SU-DHL-6 (cell line): Measurements from ENCODE around the gene COL23A1.
"Not testable (repeated sequence)": the region's sequence is repeated elsewhere in the genome, so short reads cannot be mapped to it uniquely, and the experiment has no call there.

Experiments used
- H2AFZ ChIP-seq: fragments of 200-600 bp; sonication (generic); 2 replicates; pipeline ENCODE4 v1.6.1; 2014; ENCODE audit warnings: low read depth, mild to moderate bottlenecking, moderate library complexity, mixed read lengths, antibody characterized with exemption, low read length; ENCODE audit not compliant: severe bottlenecking
- H3F3A ChIP-seq: fragments of 200-600 bp; shearing (Covaris generic); 2 replicates; pipeline ENCODE4 v1.6.0; 2016; ENCODE audit warnings: antibody characterized with exemption, mild to moderate bottlenecking; ENCODE audit not compliant: insufficient read depth
- H3K27ac ChIP-seq: fragments of 200-600 bp; sonication (generic); 2 replicates; pipeline ENCODE4 v1.5.1; 2016; ENCODE audit warnings: low read depth, mild to moderate bottlenecking, low read length, moderate library complexity, mixed read lengths
- H3K27me3 ChIP-seq: fragments of 200-600 bp; sonication (generic), shearing (Covaris generic); 2 replicates; pipeline ENCODE4 v1.6.0; 2014; ENCODE audit warnings: mild to moderate bottlenecking, low read length
- H3K36me3 ChIP-seq: fragments of 200-600 bp; sonication (generic); 2 replicates; pipeline ENCODE4 v1.6.1; 2014; ENCODE audit warnings: mild to moderate bottlenecking, low read length, mixed read lengths
- H3K4me2 ChIP-seq: fragments of 300-600, 200-600 bp; shearing (Covaris generic), sonication (generic); 2 replicates; pipeline ENCODE4 v1.6.0; 2014; ENCODE audit warnings: low read length, low read depth, mild to moderate bottlenecking; ENCODE audit not compliant: poor library complexity, severe bottlenecking
- H3K4me3 ChIP-seq: fragments of 200-600 bp; sonication (generic); 2 replicates; pipeline ENCODE4 v1.5.1; 2014; ENCODE audit warnings: antibody characterized with exemption, low read length, mild to moderate bottlenecking, mixed read lengths; ENCODE audit not compliant: insufficient read depth, poor library complexity, severe bottlenecking
- H3K79me2 ChIP-seq: fragments of 200-600 bp; sonication (generic); 2 replicates; pipeline ENCODE4 v1.6.1; 2014; ENCODE audit warnings: mild to moderate bottlenecking, low read length, moderate library complexity; ENCODE audit not compliant: insufficient read depth
- H3K9ac ChIP-seq: fragments of 200-600 bp; sonication (generic); 2 replicates; pipeline ENCODE4 v1.7.0; 2014; ENCODE audit warnings: mild to moderate bottlenecking, low read length
- H3K9me2 ChIP-seq: fragments of 200-600 bp; sonication (generic); replicated peaks from 2 replicates; pipeline ENCODE4 v1.6.1; 2014; ENCODE audit warnings: low read length; ENCODE audit not compliant: insufficient read depth
- H3K9me3 ChIP-seq: fragments of 200-600 bp; sonication (generic); 2 replicates; pipeline ENCODE4 v1.6.1; 2014; ENCODE audit warnings: low read length, mixed read lengths; ENCODE audit not compliant: insufficient read depth
- H4K20me1 ChIP-seq: fragments of 200-600 bp; sonication (generic); 2 replicates; pipeline ENCODE4 v1.6.1; 2014; ENCODE audit warnings: low read depth, mild to moderate bottlenecking, antibody characterized with exemption, low read length, moderate library complexity, mixed read lengths
- CTCF ChIP-seq: fragments of 200-600 bp; sonication (generic); IDR thresholded peaks from one replicate; pipeline ENCODE4 v1.5.1; 2017; ENCODE audit warnings: antibody characterized with exemption, mild to moderate bottlenecking, low read length, moderate library complexity; ENCODE audit not compliant: insufficient read depth, poor library complexity, severe bottlenecking
- EZH2phosphoT487 ChIP-seq: fragments of 200-600 bp; sonication (generic), shearing (Covaris generic); conservative IDR thresholded peaks from 2 replicates; pipeline ENCODE4 v1.6.1; 2018; ENCODE audit warnings: mild to moderate bottlenecking, antibody characterized with exemption, low read length, moderate library complexity, mixed read lengths

The COL23A1 gene

GRCh38 chr5:178240341-178240741 lies 349.9 kb downstream of the COL23A1 start:
- no peak overlapping the region for H3K4me2 ChIP-seq
- no peaks in the 10 kb centered on the region for H3K9me2 ChIP-seq
- no peak overlapping the region for H3K4me3 ChIP-seq
- H3K9me3 ChIP-seq, result no peaks in the 10 kb centered on the region
- H3K27me3 ChIP-seq, result no peaks in the 10 kb centered on the region
- no peaks in the 10 kb centered on the region for H4K20me1 ChIP-seq
- no peak overlapping the region for H3K27ac ChIP-seq
- no peaks in the 10 kb centered on the region for H3K36me3 ChIP-seq
- H3K9ac ChIP-seq, result no peak overlapping the region
- H3F3A ChIP-seq, result no peaks in the 10 kb centered on the region
- no peak for TF ChIP-seq CTCF
- no peak for TF ChIP-seq EZH2phosphoT487
- H2AFZ ChIP-seq, result no peak overlapping the region
- H3K79me2 ChIP-seq, result no peaks in the 10 kb centered on the region

- not testable (repeated sequence) for H3K36me3 ChIP-seq, H3F3A ChIP-seq, H3K9me3 ChIP-seq, H3K27ac ChIP-seq, H3K27me3 ChIP-seq, H3K79me2 ChIP-seq, H2AFZ ChIP-seq, H3K9me2 ChIP-seq, H3K4me2 ChIP-seq, H3K4me3 ChIP-seq, H3K9ac ChIP-seq, H4K20me1 ChIP-seq
These were observed 350.4 kb downstream of the COL23A1 start for GRCh38 chr5:178239626-178240301.

- no peak overlapping the region for H3K9ac ChIP-seq
- H3K9me2 ChIP-seq, result no peaks in the 10 kb centered on the region
- H3F3A ChIP-seq, result peaks cover 2% of the 10 kb centered on the region; the same call in 1 of the 2 replicates
- TF ChIP-seq CTCF, result no peak
- TF ChIP-seq EZH2phosphoT487, result no peak
- no peak overlapping the region for H3K4me3 ChIP-seq
- H3K4me2 ChIP-seq, result no peak overlapping the region
- no peak overlapping the region for H3K27ac ChIP-seq
- H3K27me3 ChIP-seq, result no peaks in the 10 kb centered on the region
- no peaks in the 10 kb centered on the region for H3K79me2 ChIP-seq
- H3K9me3 ChIP-seq, result no peaks in the 10 kb centered on the region
- H2AFZ ChIP-seq, result no peak overlapping the region
- H4K20me1 ChIP-seq, result no peaks in the 10 kb centered on the region
- H3K36me3 ChIP-seq, result no peaks in the 10 kb centered on the region
These were observed 351.2 kb downstream of the COL23A1 start for GRCh38 chr5:178238711-178239592.

- Histone ChIP-seq H3F3A (peaks cover 9% of the 10 kb centered on the region), H3K36me3 (no peaks in the 10 kb centered on the region), H2AFZ (no peak overlapping the region), H3K27me3 (no peaks in the 10 kb centered on the region), H3K4me2 (no peak overlapping the region), H3K4me3 (no peak overlapping the region), H3K79me2 (no peaks in the 10 kb centered on the region), H3K9me3 (no peaks in the 10 kb centered on the region), H4K20me1 (no peaks in the 10 kb centered on the region), H3K27ac (no peak overlapping the region), H3K9me2 (no peaks in the 10 kb centered on the region), H3K9ac (no peak overlapping the region)
- TF ChIP-seq CTCF (no peak), EZH2phosphoT487 (no peak)
These were observed 351.9 kb downstream of the COL23A1 start for GRCh38 chr5:178238313-178238635.
